GM08714 (cell line): ENCODE data around the gene CFAP61.

Experiments used
- H3K4me3 ChIP-seq: fragments of 200-500 bp; sonication (Bioruptor generic); 2 replicates; pipeline ENCODE4 v1.5.1; 2014; ENCODE audit warnings: mild to moderate bottlenecking, low read length, inconsistent platforms
- ZNF274 ChIP-seq: IDR thresholded peaks from 2 replicates; pipeline ENCODE4 v1.6.1; 2012; ENCODE audit warnings: mild to moderate bottlenecking, low read depth, low read length

CFAP61 gene

DNA sequence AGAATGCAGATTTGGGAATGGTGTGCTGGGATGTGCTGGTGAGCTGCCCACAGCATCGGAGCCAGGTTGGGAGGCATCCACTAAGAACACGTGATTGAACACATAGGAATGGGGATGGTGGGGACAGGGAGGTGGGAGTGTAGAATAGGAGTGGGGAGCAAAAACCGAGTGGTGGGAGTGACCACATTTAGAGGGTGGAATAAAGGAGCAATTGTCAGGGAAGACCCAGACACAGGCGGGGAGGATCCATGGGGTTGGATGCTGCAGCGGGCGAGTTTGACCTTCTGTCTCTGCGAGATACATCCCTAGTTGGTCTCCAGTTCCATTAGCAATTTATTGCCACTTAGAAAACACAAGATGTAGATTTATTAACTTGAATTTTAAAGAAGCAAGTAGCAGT is 30.5 kb upstream of the CFAP61 start:
- no peak for TF ChIP-seq ZNF274
- no peak overlapping the region; the same call in 1 of the 2 replicates for H3K4me3 ChIP-seq

DNA sequence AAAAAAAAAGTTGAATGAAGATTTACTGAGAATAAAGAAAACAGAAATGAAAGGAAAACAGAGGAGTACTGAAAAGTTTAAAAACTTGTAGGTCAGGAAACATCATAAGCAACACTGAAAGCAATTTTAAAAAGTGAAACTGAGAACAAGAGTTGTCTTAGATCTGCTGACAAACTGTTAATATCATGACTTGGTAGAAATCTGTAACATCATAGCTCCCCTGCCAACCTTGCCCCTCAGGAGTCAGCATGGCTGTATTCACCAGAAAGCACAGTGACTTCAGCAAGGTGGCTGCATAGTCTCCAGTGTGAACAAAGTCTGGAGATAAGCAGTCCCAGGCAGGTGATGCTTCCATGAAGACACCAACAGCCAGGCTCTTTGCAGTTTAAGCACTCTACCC is 29.8 kb upstream of the CFAP61 start:
- H3K4me3 ChIP-seq: no peak overlapping the region; the same call in 1 of the 2 replicates
- no peak for TF ChIP-seq ZNF274

DNA sequence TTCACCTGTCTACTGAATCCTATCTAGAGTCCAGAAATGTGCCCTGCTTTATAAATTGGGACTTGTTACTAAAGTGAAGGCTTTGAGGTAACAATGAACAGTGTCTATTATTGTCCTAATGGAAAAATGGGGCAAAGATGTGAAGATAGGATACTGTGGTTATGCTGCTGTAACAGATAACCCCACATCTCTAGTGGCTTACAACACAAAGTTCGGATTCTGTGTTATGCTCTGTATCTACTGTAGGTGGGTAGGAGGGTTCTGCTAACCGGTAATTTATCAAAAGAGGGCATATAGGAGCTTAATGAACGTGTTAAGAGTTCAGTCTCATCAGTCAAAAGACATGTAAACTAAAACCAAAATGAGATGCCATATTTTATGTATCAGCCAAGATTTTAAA is 28.9 kb upstream of the CFAP61 start:
- TF ChIP-seq ZNF274: no peak
- no peak overlapping the region for H3K4me3 ChIP-seq

DNA sequence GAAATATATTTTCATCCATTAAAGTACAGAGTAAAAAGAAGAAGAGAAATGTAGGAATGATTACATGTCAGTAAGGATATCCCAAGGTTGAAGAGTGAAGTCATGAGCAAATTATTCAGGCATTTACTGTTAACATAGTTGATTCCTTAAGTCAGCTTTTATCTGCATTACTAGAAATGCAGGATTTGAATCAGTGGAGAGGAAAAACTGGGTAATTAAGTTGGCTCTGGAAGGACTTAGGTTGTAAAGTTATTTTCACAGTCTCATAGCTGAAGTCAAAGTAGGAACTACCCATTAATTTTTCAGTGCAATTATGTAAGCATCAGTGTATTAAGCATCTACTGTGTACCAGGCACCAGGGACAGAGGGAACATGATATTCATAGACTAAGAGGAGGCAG is 27.4 kb upstream of the CFAP61 start:
- H3K4me3 ChIP-seq: no peak overlapping the region
- TF ChIP-seq ZNF274: no peak

DNA sequence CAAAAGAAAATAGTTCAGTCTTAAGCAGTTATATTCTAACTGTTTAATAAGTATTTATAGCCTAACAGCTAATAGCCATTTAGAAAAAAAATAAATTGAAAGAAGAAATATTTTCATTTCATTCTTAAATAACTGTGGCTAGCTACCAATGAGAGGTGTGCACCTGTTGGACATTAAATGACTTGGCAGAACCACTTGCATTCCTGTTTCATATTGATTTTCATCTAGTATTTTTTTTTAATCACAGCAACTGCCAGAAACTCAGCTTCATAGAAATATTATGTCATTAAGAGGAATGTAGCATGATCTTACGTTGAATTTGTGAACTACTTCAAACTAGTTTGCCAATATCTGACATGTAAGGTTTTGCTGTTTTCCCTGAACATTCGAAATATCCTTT is 25.0 kb upstream of the CFAP61 start:
- no peak for TF ChIP-seq ZNF274
- H3K4me3 ChIP-seq: no peak overlapping the region

DNA sequence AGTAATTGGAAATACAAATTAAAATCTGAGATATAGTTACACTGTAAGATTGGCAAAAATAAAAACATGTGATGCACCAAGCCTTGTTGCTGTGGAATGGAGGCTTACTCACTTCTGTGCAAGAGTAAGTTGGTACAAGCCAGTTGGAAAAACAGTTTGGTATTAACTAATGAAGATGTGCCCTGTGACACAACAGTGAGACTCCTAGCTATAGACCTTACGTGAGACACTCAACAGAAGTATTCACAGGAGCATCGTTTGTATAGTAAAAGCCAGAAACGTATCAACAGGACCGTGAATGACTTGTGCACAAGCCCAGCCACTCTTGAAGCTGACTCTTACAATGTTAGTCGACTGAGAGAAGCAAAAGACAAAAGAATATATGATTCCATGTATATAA is 20.5 kb upstream of the CFAP61 start:
- no peak overlapping the region for H3K4me3 ChIP-seq
- no peak for TF ChIP-seq ZNF274

DNA sequence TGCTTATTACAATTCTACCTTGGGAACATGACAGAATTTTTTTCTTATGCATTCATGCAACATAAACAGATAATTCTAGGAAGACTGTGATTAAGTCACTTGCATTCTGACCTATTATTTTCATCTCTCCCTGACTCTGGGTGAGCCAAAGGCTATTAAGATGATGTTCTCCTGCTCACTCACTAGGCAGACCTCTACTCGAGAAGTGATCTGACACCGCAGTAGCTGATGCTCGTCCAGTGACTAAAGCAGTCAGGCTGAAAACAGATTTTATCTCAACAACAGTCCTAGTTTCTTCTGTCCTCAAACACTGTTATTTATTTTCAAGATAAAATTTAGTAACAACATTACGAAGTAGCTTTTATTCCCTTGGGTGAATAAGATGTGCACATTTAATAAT is 17.8 kb upstream of the CFAP61 start:
- no peak overlapping the region for H3K4me3 ChIP-seq
- no peak for TF ChIP-seq ZNF274

DNA sequence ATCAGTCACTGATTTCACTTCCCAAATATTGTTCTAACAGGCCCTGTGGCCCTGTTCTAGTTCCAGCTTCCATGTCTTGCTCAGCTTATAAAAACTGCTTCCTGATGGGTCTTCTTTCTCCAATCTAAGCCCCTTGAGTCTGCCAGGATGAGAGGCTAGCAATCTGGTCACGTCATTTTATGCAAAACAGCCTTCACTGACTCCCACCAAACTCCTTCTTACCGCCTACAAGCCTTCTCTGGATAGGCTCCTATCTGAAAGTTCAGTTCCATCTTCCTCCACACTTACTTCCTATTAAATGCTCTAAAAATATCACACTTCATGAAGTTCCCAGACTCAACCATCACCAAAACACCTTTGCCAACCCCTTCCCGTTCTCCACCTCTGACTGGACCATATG is 15.6 kb upstream of the CFAP61 start:
- TF ChIP-seq ZNF274: no peak

DNA sequence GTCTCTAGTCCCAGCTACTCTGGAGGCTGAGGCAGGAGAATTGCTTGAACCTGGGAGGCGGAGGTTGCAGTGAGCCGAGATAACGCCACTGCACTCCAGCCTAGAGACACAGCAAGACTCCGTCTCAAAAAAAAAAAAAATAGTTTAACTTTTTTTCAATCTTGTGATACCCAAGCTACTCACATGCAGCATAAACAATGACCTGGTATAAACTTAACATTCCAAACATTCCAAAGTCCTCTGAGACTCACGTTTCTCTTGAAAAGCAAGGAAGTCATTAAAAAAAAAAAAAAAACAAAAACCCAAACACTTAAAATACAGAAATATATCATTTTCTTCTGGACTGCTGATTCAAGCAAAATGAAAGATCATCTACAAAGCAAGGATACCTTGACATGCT is 14.4 kb upstream of the CFAP61 start:
- H3K4me3 ChIP-seq: no peak overlapping the region
- no peak for TF ChIP-seq ZNF274

More for the DNA sequence above, 15.6 kb upstream of the CFAP61 start:
- H3K4me3 ChIP-seq: no peak overlapping the region

DNA sequence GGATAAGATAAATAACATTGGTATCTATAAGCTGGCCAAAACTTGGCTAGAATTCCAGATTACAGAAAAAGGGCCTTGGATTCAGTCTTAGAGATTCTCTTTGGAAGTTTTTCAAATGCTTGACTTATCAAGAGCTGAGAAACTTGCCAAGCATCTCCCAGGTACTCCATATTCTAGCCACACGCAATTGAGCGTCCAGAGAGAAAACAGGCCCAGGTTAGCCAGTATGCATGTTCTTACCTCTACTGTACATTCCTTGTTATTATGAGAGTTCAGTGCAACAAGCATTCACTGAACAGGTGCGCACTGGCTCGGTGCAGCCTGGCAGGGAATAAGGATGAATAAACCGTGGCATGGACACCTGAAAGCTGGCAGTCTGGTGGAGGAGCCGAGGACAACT is 13.7 kb upstream of the CFAP61 start:
- no peak overlapping the region for H3K4me3 ChIP-seq
- TF ChIP-seq ZNF274: no peak

DNA sequence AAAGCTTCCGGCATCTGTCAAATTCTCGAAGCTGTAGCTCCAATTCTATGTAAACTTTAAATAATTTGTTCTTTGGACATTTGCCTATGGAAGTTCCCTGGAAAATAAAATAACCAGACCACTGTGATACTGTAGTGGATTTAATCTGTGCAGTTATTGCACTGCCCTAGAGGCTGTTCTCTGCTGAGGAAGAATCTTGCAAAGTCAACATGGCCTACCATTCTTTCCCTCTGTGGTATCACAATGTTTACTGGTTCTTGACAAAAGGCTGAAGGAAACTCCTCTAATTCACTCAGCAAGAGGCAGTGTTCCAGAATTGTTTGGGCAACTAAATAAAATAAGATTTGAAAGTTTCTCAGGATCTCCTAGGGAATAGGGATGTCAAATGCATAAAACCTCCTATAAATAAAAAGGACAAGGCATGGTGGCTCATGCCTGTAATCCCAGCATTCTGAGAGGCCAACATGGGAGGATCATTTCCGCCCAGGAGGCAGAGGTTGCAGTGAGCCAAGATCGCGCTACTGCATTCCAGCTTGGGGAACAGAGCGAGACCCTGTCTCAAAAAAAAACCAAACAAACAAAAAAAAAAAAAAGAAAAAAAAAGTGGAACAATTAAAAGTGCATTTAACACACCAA is 12.5 kb upstream of the CFAP61 start:
- no peak for TF ChIP-seq ZNF274
- no peak overlapping the region for H3K4me3 ChIP-seq

DNA sequence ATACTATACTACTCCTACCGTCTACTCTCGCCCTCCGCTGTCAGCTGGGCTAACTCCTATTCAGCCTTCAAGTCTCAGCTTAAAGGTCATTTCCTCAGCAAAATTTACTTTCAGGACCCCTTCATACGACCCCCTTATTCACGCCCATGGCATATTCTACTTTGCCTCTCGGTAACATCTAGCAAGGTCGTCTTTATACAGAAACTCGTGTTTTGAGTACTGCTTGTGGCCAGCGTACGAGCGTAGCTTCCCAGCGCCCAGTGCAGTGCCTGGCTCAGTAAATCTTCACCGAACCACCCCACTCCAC is 612 bp upstream of the CFAP61 start:
- no peak for TF ChIP-seq ZNF274
- peak overlapping the region; percentile 91 for H3K4me3 ChIP-seq

DNA sequence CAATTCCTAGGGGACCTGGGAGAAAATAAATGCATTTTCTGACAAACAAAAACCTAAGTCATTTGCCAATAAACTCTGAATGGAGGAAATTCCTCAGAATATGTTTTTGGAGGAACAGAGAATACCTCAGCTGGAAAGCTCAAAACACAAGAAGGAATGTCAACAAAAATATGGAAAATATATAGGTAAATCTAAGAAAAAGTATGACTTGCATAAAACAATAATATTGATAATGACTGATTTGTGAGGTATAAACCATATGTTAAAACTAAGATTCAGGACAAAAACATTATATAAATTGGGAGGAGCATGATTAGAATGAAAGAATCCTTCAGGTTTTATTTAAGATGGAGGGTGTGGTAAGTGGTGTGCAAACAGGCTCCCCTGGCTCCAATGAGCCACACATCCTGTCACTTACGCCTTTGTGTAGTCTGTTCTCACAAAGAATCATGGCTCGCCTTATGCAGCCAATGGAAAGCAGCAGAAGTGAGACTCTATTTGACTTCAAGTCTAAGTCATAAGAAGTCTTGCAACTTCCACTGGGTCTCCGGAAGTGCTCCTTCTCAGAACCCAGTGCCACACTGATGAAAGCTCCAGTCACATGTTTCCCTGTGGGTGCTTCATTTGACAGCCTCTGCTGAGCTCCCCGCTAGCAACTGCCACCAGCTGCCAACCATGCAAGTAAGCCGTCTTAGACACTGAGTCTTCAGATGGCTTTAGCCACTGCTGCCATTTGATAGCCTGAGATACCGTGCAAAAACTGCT is 8.1 kb downstream of the CFAP61 start:
- no peak for TF ChIP-seq ZNF274

DNA sequence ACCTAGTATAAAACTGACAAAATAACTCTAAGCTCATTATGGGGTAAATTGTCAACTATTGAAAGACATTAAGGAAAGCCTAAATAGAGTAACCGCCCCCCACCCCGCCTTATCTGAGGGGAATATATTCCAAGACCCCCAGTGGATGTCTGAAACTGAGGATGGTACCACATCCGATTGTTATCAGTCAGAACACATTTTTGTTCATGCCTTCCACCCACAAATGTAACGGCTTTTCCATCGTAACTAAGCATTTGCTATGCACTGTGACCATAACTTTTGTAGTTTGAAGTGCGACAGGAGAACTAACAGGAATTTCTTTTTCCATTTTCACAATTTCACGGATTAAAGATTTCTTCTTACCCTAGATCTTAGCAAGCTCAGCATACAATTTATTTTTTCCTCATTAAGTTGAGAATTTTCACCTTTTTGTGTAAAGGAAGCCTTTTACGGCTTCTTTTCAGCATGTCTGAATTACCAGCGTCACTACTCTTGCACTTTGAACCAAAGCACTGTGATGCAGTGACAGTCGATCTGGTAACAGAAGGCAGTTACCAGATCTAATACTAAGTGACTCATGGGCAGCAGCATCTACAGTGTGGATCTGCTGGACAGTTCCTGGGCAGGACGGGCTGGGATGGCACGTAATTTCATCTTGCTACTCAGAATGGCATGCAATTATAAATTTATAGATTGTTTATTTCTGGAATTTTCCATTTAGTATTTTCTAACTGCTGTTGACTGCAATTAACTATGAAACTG is 11.8 kb downstream of the CFAP61 start:
- no peak overlapping the region for H3K4me3 ChIP-seq
- TF ChIP-seq ZNF274: no peak

More for the DNA sequence above, 8.1 kb downstream of the CFAP61 start:
- H3K4me3 ChIP-seq: no peak overlapping the region

DNA sequence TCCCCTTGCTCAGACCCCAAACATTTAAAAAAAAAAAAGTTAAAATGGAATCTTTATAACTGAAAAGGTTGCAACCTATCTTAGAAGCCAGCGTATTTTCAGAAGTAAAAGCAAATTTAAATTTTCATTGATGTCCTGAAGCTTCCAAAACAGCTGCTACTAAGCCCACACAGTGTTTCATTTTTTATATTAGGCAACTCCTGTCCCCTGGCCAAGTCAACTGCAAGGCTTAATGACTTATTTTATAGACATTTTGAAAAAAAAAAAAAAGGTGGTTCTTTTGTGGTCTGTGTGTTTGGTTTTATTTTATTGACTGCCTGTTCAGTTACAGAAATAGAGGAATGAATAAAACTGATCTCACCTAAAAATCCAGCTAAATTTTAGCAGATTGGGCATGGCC is 13.0 kb downstream of the CFAP61 start:
- TF ChIP-seq ZNF274: no peak

More for the DNA sequence above, 13.0 kb downstream of the CFAP61 start:
- no peak overlapping the region for H3K4me3 ChIP-seq
